Body of pancreas (tissue), 4 donors: ENCODE measurements around the gene ZNF282.

Experiments used
- CTCF ChIP-seq, 7 experiments: fragments of 450-650 bp in 4 of 7; fragments of 200-600 bp in 3 of 7; sonication (generic) in 3 of 7; IDR thresholded peaks; one replicate each; pipeline ENCODE4 v1.5.1; 2016 to 2019; ENCODE audit warnings: antibody characterized with exemption in 7 of 7
- POLR2A ChIP-seq, 3 donors: fragments of 450-650 bp; IDR thresholded peaks; one replicate each; pipeline ENCODE4 v1.6.1; 2016; ENCODE audit warnings: antibody characterized with exemption in 3 of 3, mild to moderate bottlenecking in 2 of 3

GRCh38 chr7:149202831-149203231 lies 7.5 kb downstream of the ZNF282 start:
- TF ChIP-seq POLR2A (IDR thresholded peaks at IDR 0.05) (no peak), CTCF (IDR thresholded peaks at IDR 0.05) (no peak)
